HCT116 (cell line): ENCODE measurements around the gene CASP9. TPM values are rescaled to one million over a fixed set of nuclear protein-coding genes. Genes with fewer than 3 reads are reported as not detected.

ENCODE experiments used
- ATAC-seq: fragments of 200-7000 bp; cut with Tn5 transposase; 2 replicates; pipeline ENCODE4 v1.9.1; 2020; ENCODE audit warnings: mild to moderate bottlenecking, moderate library complexity
- BruUV-seq: library from RNA; stranded (reverse); fragments of 400-500 nt; replicated peaks from 2 replicates; lab custom pipeline; 2021; lab: Mats Ljungman, UMichigan
- CTCF ChIA-PET: fragments of 300-600 bp; sonication (Branson Sonifier 250); formaldehyde crosslinking; loops from one replicate; lab custom pipeline; 2021; ENCODE audit warnings: antibody characterized with exemption; lab: Charles Lee
- POLR2A ChIA-PET: fragments of 300-600, 350-600 bp; sonication (Branson Sonifier 250); formaldehyde crosslinking; loops from one replicate; lab custom pipeline; 2021; ENCODE audit warnings: antibody characterized with exemption; lab: Charles Lee
- RAD21 ChIA-PET, 2 experiments: fragments of 300-600 bp; sonication (Branson Sonifier 250); formaldehyde crosslinking; loops; one replicate each; lab custom pipeline; 2023; ENCODE audit warnings: low total read pairs in 2 of 2; ENCODE audit not compliant: uncharacterized antibody in 2 of 2, unreplicated experiment in 2 of 2, low non-redundant PET in 1 of 2; lab: Charles Lee
- DNase-seq: peaks from one replicate; pipeline ENCODE4 v3.0.0-alpha.2; 2010; ENCODE audit warnings: low read depth, low spot score
- H2AFZ ChIP-seq: fragments of 200-600 bp; shearing (Covaris generic), sonication (generic); 2 replicates; pipeline ENCODE4 v1.6.1; 2017; ENCODE audit warnings: low read depth, mixed run types, mixed read lengths, antibody characterized with exemption, low read length; ENCODE audit not compliant: poor library complexity, severe bottlenecking
- H3K27ac ChIP-seq: 2 replicates; pipeline ENCODE4 v1.5.1; 2012; ENCODE audit warnings: low read depth, low read length
- H3K27me3 ChIP-seq: fragments of 200-600 bp; sonication (generic); 2 replicates; pipeline ENCODE4 v1.6.1; 2016; ENCODE audit warnings: mixed run types, low read length, mixed read lengths; ENCODE audit not compliant: insufficient read depth
- H3K36me3 ChIP-seq, 2 experiments: fragments of 200-500 bp in 1 of 2; fragments of 200-600 bp in 1 of 2; sonication (Bioruptor generic) in 1 of 2; sonication (generic) in 1 of 2; 2 replicates each; pipeline versions ENCODE4 v1.5.1 to v1.6.1; 2014 to 2016; ENCODE audit warnings: low read length in 2 of 2, inconsistent platforms in 1 of 2, mixed read lengths in 1 of 2, mixed run types in 1 of 2; ENCODE audit not compliant: insufficient read depth in 2 of 2, control insufficient read depth in 1 of 2
- H3K4me1 ChIP-seq, 2 experiments: fragments of 200-600 bp in 1 of 2; sonication (generic) in 1 of 2; 2 replicates each; pipeline versions ENCODE4 v1.5.1 to v1.6.1; 2012 to 2017; ENCODE audit warnings: low read length in 2 of 2, inconsistent platforms in 1 of 2, mild to moderate bottlenecking in 1 of 2, mixed read lengths in 1 of 2, mixed run types in 1 of 2, moderate library complexity in 1 of 2; ENCODE audit not compliant: insufficient read depth in 2 of 2, control insufficient read depth in 1 of 2
- H3K4me2 ChIP-seq: fragments of 200-600 bp; sonication (generic); 2 replicates; pipeline ENCODE4 v1.6.1; 2017; ENCODE audit warnings: mixed run types, low read length, mixed read lengths
- H3K4me3 ChIP-seq, 2 experiments: fragments of 200-600 bp in 1 of 2; sonication (generic) in 1 of 2; replicated peaks in 1 of 2; 2 replicates each; pipeline ENCODE4 v1.5.1; 2011 to 2016; ENCODE audit warnings: low read length in 2 of 2, control low read depth in 1 of 2, low read depth in 1 of 2, mild to moderate bottlenecking in 1 of 2, mixed read lengths in 1 of 2, mixed run types in 1 of 2
- H3K79me2 ChIP-seq: fragments of 200-600 bp; sonication (generic); 2 replicates; pipeline ENCODE4 v1.6.1; 2017; ENCODE audit warnings: mild to moderate bottlenecking, mixed run types, low read length, moderate library complexity, mixed read lengths; ENCODE audit not compliant: insufficient read depth
- H3K9ac ChIP-seq: fragments of 200-600 bp; sonication (generic); 2 replicates; pipeline ENCODE4 v1.6.1; 2016; ENCODE audit warnings: low read length, mixed read lengths
- H3K9me2 ChIP-seq: fragments of 200-600 bp; sonication (generic), shearing (Covaris generic); 2 replicates; pipeline ENCODE4 v1.6.1; 2017; ENCODE audit warnings: mixed run types, mild to moderate bottlenecking, moderate library complexity; ENCODE audit not compliant: insufficient read depth
- H3K9me3 ChIP-seq, 2 experiments: fragments of 200-500 bp in 1 of 2; fragments of 200-600 bp in 1 of 2; sonication (Bioruptor generic) in 1 of 2; sonication (generic) in 1 of 2; 2 replicates each; pipeline ENCODE4 v1.6.1; 2014 to 2017; ENCODE audit warnings: low read length in 2 of 2, mixed read lengths in 2 of 2, inconsistent platforms in 1 of 2, low read depth in 1 of 2, mild to moderate bottlenecking in 1 of 2, mixed run types in 1 of 2, moderate library complexity in 1 of 2; ENCODE audit not compliant: control insufficient read depth in 1 of 2, insufficient read depth in 1 of 2
- H4K20me1 ChIP-seq: fragments of 200-600 bp; sonication (generic), shearing (Covaris generic); 2 replicates; pipeline ENCODE4 v1.6.1; 2017; ENCODE audit warnings: mixed run types, mild to moderate bottlenecking, moderate library complexity; ENCODE audit not compliant: insufficient read depth
- ATF3 ChIP-seq: IDR thresholded peaks from 2 replicates; pipeline ENCODE4 v1.6.1; 2012
- CTCF ChIP-seq, 3 experiments: fragments of 200-600 bp in 1 of 3; sonication (generic) in 1 of 3; IDR thresholded peaks in 2 of 3; conservative IDR thresholded peaks in 1 of 3; 2 replicates each; pipeline ENCODE4 v1.5.1; 2012 to 2017; ENCODE audit warnings: low read depth in 2 of 3, low read length in 2 of 3, antibody characterized with exemption in 1 of 3, borderline replicate concordance in 1 of 3, control low read depth in 1 of 3, mild to moderate bottlenecking in 1 of 3, mixed read lengths in 1 of 3, mixed run types in 1 of 3, moderate library complexity in 1 of 3; ENCODE audit not compliant: insufficient read depth in 1 of 3
- EGR1 ChIP-seq: IDR thresholded peaks from 2 replicates; pipeline ENCODE4 v1.6.1; 2012; ENCODE audit warnings: low read depth
- ELF1 ChIP-seq: IDR thresholded peaks from 2 replicates; pipeline ENCODE4 v1.6.1; 2012; ENCODE audit warnings: low read depth, borderline replicate concordance
- FOSL1 ChIP-seq: IDR thresholded peaks from 2 replicates; pipeline ENCODE4 v1.6.1; 2012; ENCODE audit warnings: low read depth
- JUND ChIP-seq: IDR thresholded peaks from 2 replicates; pipeline ENCODE4 v1.6.1; 2012
- MAX ChIP-seq: IDR thresholded peaks from 2 replicates; pipeline ENCODE4 v1.6.1; 2012
- POLR2A ChIP-seq: IDR thresholded peaks from 2 replicates; pipeline ENCODE4 v1.7.0; 2011; ENCODE audit warnings: borderline replicate concordance; ENCODE audit not compliant: insufficient read depth, insufficient read length; ENCODE audit errors: extremely low read depth
- POLR2AphosphoS5 ChIP-seq: IDR thresholded peaks from 2 replicates; pipeline ENCODE4 v1.6.1; 2011; ENCODE audit warnings: mild to moderate bottlenecking, low read depth, low read length, moderate library complexity
- REST ChIP-seq: IDR thresholded peaks from 2 replicates; pipeline ENCODE4 v1.6.1; 2012; ENCODE audit warnings: low read depth
- SRF ChIP-seq: IDR thresholded peaks from 2 replicates; pipeline ENCODE4 v1.6.1; 2012; ENCODE audit warnings: low read depth
- TCF7L2 ChIP-seq: IDR thresholded peaks from 2 replicates; pipeline ENCODE4 v1.7.0; 2011; ENCODE audit warnings: borderline replicate concordance, inconsistent platforms; ENCODE audit not compliant: insufficient read depth, insufficient read length; ENCODE audit errors: extremely low read depth
- YY1 ChIP-seq: IDR thresholded peaks from 2 replicates; pipeline ENCODE4 v1.6.1; 2011; ENCODE audit warnings: low read length, low read depth, moderate library complexity, mild to moderate bottlenecking; ENCODE audit not compliant: insufficient replicate concordance; ENCODE audit errors: extremely low read depth
- ZBTB33 ChIP-seq: IDR thresholded peaks from 2 replicates; pipeline ENCODE4 v1.6.1; 2011; ENCODE audit warnings: mild to moderate bottlenecking, low read length, moderate library complexity; ENCODE audit not compliant: insufficient replicate concordance; ENCODE audit errors: extremely low read depth
- ZNF274 ChIP-seq: fragments of 200-500 bp; sonication (Bioruptor generic); IDR thresholded peaks from 2 replicates; pipeline ENCODE4 v1.6.1; 2014; ENCODE audit warnings: mild to moderate bottlenecking, low read depth, low read length, inconsistent platforms
- intact Hi-C: fragments of 100-400 bp; cut with micrococcal nuclease; formaldehyde crosslinking; loops from 2 replicates; pipeline ENCODE4 v1.10.0; 2022
- total RNA-seq: library from RNA; stranded (reverse); gene quantifications from one replicate; pipeline ENCODE4 v1.2.1, GENCODE V29; 2021; ENCODE audit not compliant: unreplicated experiment

CASP9 gene
- total RNA-seq, 1 experiment from 2014 or later, result 10.6 TPM

- Histone ChIP-seq H4K20me1 (no peaks in the 10 kb centered on the region), H3K27ac (no peak overlapping the region), H3K4me3 (no peak overlapping the region), H2AFZ (no peak overlapping the region), H3K36me3 (no peaks in the 10 kb centered on the region), H3K4me2 (no peak overlapping the region), H3K9me3 (no peaks in the 10 kb centered on the region), H3K27me3 (no peaks in the 10 kb centered on the region), H3K9me2 (no peaks in the 10 kb centered on the region), H3K9ac (no peak overlapping the region)
- BruUV-seq, result no TSS peak
- DNase-seq, result no peak
- POLR2A ChIA-PET, result no interaction called here
- intact Hi-C loops, result no loop called here
- CTCF ChIA-PET, result no interaction called here
- RAD21 ChIA-PET, result no interaction called here
- TF ChIP-seq ELF1 (no peak), MAX (no peak), REST (no peak), CTCF (IDR thresholded peaks at IDR 0.05 in 2 of 3, conservative IDR thresholded peaks at IDR 0.05 in 1 of 3; ENCODE audit: borderline replicate concordance in 1 of 3, insufficient read depth in 1 of 3, low read depth in 2 of 3, low read length in 2 of 3) (no peak), ZBTB33 (no peak), POLR2AphosphoS5 (no peak), FOSL1 (no peak), ATF3 (no peak), JUND (no peak), ZNF274 (no peak), TCF7L2 (no peak), YY1 (no peak), SRF (no peak), EGR1 (no peak), POLR2A (no peak)
- TF ChIP-seq, all 23 proteins: peak for 0
- ATAC-seq, result no peak
- Histone ChIP-seq H3K4me1 (no peaks in the 10 kb centered on the region), H3K79me2 (no peaks in the 10 kb centered on the region)
These were observed 31.4 kb downstream of the CASP9 start for GRCh38 chr1:15492596-15492995.
